ENCODE results near the gene STX11. TPM values are rescaled to one million over a fixed set of nuclear protein-coding genes. Genes with fewer than 3 reads are reported as not detected.

The STX11 gene
- polyA plus RNA-seq, 1 donor (not counting 4 experiments of a cell fraction or from before 2014, with no cell fraction given) = 0.28 TPM

GRCh38 chr6:144171406-144171805 lies 21.1 kb downstream of the STX11 start:
- FAIRE-seq (no peak), DNase-seq (ENCODE audit: low read depth, low spot score) (no peak)
- Histone ChIP-seq H3K79me2 (ENCODE audit: control insufficient read depth, insufficient read depth, low read length) (no peaks in the 10 kb centered on the region), H2AFZ (ENCODE audit: control insufficient read depth, low read length) (no peak overlapping the region), H3K4me2 (ENCODE audit: control insufficient read depth, extremely low read depth, insufficient read depth, low read depth, low read length) (no peak overlapping the region), H3K27me3 (ENCODE audit: control insufficient read depth, extremely low read depth, insufficient read depth, low read length) (no peaks in the 10 kb centered on the region), H3K4me1 (ENCODE audit: control insufficient read depth, extremely low read depth, insufficient read depth, low read length) (no peaks in the 10 kb centered on the region), H3K4me3 (ENCODE audit: control insufficient read depth in 2 of 3, extremely low read depth in 1 of 3, insufficient read depth in 2 of 3, low read depth in 1 of 3, low read length in 3 of 3) (no peak overlapping the region), H3K9me3 (ENCODE audit: control insufficient read depth, low read depth, low read length) (no peaks in the 10 kb centered on the region), H3K9ac (ENCODE audit: control insufficient read depth, extremely low read depth, insufficient read depth, low read length) (no peak overlapping the region), H3K9me1 (ENCODE audit: control insufficient read depth, extremely low read depth, insufficient read depth, low read length) (no peaks in the 10 kb centered on the region), H3K36me3 (ENCODE audit: control insufficient read depth in 2 of 2, extremely low read depth in 1 of 2, insufficient read depth in 2 of 2, low read length in 2 of 2) (no peaks in the 10 kb centered on the region), H4K20me1 (ENCODE audit: control insufficient read depth, extremely low read depth, insufficient read depth, low read length) (no peaks in the 10 kb centered on the region), H3K27ac (ENCODE audit: control insufficient read depth, insufficient read depth, low read length) (no peak overlapping the region)
- no peak for TF ChIP-seq CTCF (optimal IDR thresholded peaks at IDR 0.05 in 1 of 3, IDR thresholded peaks at IDR 0.05 in 1 of 3, conservative IDR thresholded peaks at IDR 0.05 in 1 of 3; ENCODE audit: extremely low read depth in 1 of 3, insufficient read depth in 2 of 3, low read length in 3 of 3)
- no peak for TF ChIP-seq EZH2 (IDR thresholded peaks at IDR 0.05; ENCODE audit: low read length)
- dilution Hi-C loops (cut with MboI; ENCODE audit: extremely low pct_ligation_motif_present, low sequenced_read_pairs) = no loop called here

- Histone ChIP-seq H3K4me3 (ENCODE audit: control insufficient read depth in 2 of 3, extremely low read depth in 1 of 3, insufficient read depth in 2 of 3, low read depth in 1 of 3, low read length in 3 of 3) (no peak overlapping the region), H3K27ac (ENCODE audit: control insufficient read depth, insufficient read depth, low read length) (no peak overlapping the region), H3K79me2 (ENCODE audit: control insufficient read depth, insufficient read depth, low read length) (no peaks in the 10 kb centered on the region), H3K36me3 (ENCODE audit: control insufficient read depth in 2 of 2, extremely low read depth in 1 of 2, insufficient read depth in 2 of 2, low read length in 2 of 2) (no peaks in the 10 kb centered on the region), H2AFZ (ENCODE audit: control insufficient read depth, low read length) (no peak overlapping the region), H3K4me2 (ENCODE audit: control insufficient read depth, extremely low read depth, insufficient read depth, low read depth, low read length) (no peak overlapping the region), H3K27me3 (ENCODE audit: control insufficient read depth, extremely low read depth, insufficient read depth, low read length) (no peaks in the 10 kb centered on the region), H3K9ac (ENCODE audit: control insufficient read depth, extremely low read depth, insufficient read depth, low read length) (no peak overlapping the region), H3K9me3 (ENCODE audit: control insufficient read depth, low read depth, low read length) (no peaks in the 10 kb centered on the region), H3K9me1 (ENCODE audit: control insufficient read depth, extremely low read depth, insufficient read depth, low read length) (no peaks in the 10 kb centered on the region), H3K4me1 (ENCODE audit: control insufficient read depth, extremely low read depth, insufficient read depth, low read length) (no peaks in the 10 kb centered on the region), H4K20me1 (ENCODE audit: control insufficient read depth, extremely low read depth, insufficient read depth, low read length) (no peaks in the 10 kb centered on the region)
- no peak for FAIRE-seq
- dilution Hi-C loops (cut with MboI; ENCODE audit: extremely low pct_ligation_motif_present, low sequenced_read_pairs) = no loop called here
- DNase-seq (ENCODE audit: low read depth, low spot score) = no peak
- TF ChIP-seq EZH2 (IDR thresholded peaks at IDR 0.05; ENCODE audit: low read length) (no peak), CTCF (optimal IDR thresholded peaks at IDR 0.05 in 1 of 3, IDR thresholded peaks at IDR 0.05 in 1 of 3, conservative IDR thresholded peaks at IDR 0.05 in 1 of 3; ENCODE audit: extremely low read depth in 1 of 3, insufficient read depth in 2 of 3, low read length in 3 of 3) (no peak)
These were observed 23.7 kb downstream of the STX11 start for GRCh38 chr6:144174006-144174405.

All from keratinocyte (primary cell).